OCI-LY3 (cell line): ENCODE measurements around the gene ATOH8.

Experiments used
- EZH2phosphoT487 ChIP-seq: fragments of 200-600 bp; shearing (Covaris generic); IDR thresholded peaks from 2 replicates; pipeline ENCODE4 v1.6.1; 2018; ENCODE audit warnings: antibody characterized with exemption, mixed run types, low read depth
- TF ChIP-seq, protein P1 (sequence below): fragments of 200-600, 300-600 bp; sonication (generic); IDR thresholded peaks from 2 replicates; pipeline ENCODE4 v1.5.1; 2014; ENCODE audit warnings: antibody characterized with exemption, low read length, low read depth

DNA sequence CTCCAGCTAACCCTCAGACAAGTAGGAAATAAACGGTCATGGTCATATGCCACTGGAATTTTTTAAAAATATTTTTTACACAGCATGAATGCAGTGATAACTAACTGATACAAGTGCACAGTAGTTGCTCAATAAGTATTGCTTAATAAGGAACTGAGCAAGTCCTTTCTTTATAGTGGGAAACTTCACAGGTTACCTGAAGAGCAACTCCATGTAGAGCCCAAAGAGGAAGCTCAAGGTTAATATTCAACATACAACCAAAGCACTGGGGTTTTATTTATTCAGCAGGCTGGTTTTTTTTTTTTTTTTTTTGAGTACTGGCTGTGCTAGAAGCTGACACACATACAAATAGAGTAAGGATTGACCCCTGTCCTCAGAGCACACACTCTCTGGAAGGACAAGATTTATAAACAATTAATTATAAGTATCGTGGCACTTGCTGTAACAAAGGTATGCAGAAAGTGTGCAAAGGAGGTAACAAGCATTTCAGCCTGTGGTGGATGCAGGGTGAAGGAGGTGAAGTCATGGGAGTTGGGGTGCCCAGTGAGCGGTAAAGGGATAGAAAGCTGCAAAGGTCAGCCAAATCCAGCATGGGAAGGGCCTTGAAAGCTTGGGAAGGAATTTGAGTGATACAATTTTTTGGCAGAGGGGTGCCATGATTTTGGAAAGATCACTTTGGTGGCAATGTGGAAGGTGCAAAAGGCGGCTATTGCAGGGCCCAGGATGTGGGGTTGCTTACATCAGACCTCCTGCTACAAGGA, 52.7 kb downstream of the ATOH8 start:
- TF ChIP-seq, protein P1, sequence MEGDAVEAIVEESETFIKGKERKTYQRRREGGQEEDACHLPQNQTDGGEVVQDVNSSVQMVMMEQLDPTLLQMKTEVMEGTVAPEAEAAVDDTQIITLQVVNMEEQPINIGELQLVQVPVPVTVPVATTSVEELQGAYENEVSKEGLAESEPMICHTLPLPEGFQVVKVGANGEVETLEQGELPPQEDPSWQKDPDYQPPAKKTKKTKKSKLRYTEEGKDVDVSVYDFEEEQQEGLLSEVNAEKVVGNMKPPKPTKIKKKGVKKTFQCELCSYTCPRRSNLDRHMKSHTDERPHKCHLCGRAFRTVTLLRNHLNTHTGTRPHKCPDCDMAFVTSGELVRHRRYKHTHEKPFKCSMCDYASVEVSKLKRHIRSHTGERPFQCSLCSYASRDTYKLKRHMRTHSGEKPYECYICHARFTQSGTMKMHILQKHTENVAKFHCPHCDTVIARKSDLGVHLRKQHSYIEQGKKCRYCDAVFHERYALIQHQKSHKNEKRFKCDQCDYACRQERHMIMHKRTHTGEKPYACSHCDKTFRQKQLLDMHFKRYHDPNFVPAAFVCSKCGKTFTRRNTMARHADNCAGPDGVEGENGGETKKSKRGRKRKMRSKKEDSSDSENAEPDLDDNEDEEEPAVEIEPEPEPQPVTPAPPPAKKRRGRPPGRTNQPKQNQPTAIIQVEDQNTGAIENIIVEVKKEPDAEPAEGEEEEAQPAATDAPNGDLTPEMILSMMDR: no peak
- TF ChIP-seq EZH2phosphoT487: no peak
